SJCRH30 (cell line): ENCODE results near the gene CELF2. TPM values are rescaled to one million over a fixed set of nuclear protein-coding genes. Genes with fewer than 3 reads are reported as not detected.

Experiments used
- DNase-seq, 2 experiments: peaks; one replicate each; pipeline ENCODE4 v3.0.0-alpha.2; 2015 to 2020
- H3K27ac ChIP-seq: fragments of 250-450 bp; sonication (Bioruptor Pico); 2 replicates; pipeline ENCODE4 v1.5.1; 2020; ENCODE audit warnings: mild to moderate bottlenecking, moderate library complexity
- H3K27me3 ChIP-seq: fragments of 250-450 bp; sonication (Bioruptor Pico); 2 replicates; pipeline ENCODE4 v1.5.1; 2020; ENCODE audit warnings: mild to moderate bottlenecking, moderate library complexity
- H3K36me3 ChIP-seq: fragments of 250-450 bp; sonication (Bioruptor Pico); 2 replicates; pipeline ENCODE4 v1.5.1; 2020; ENCODE audit warnings: mild to moderate bottlenecking, moderate library complexity
- H3K4me1 ChIP-seq: fragments of 250-450 bp; sonication (Bioruptor Pico); 2 replicates; pipeline ENCODE4 v1.5.1; 2020; ENCODE audit warnings: mild to moderate bottlenecking, moderate library complexity
- H3K4me3 ChIP-seq: fragments of 250-450 bp; sonication (Bioruptor Pico); 2 replicates; pipeline ENCODE4 v1.5.1; 2020; ENCODE audit warnings: mild to moderate bottlenecking, moderate library complexity
- H3K9me3 ChIP-seq: fragments of 250-450 bp; sonication (Bioruptor Pico); replicated peaks from 2 replicates; pipeline ENCODE4 v1.5.1; 2020; ENCODE audit warnings: mild to moderate bottlenecking, moderate library complexity
- total RNA-seq: library from RNA; depleted of rRNA; stranded (reverse); fragments of >200 nt; shearing (Covaris generic); gene quantifications from 2 replicates; pipeline ENCODE4 v1.2.3, GENCODE V29; 2014

The CELF2 gene
- total RNA-seq, 1 experiment from 2014 or later, result 65.2 TPM

- H3K4me1 ChIP-seq, result peaks cover 54% of the 10 kb centered on the region
- H3K9me3 ChIP-seq, result no peaks in the 10 kb centered on the region
- no peaks in the 10 kb centered on the region for H3K36me3 ChIP-seq
- H3K27me3 ChIP-seq, result no peaks in the 10 kb centered on the region
- H3K27ac ChIP-seq, result peak overlapping the region; percentile 97
- H3K4me3 ChIP-seq, result no peak overlapping the region
- DNase-seq, result no peak
These were observed 5.7 kb upstream of the CELF2 start for GRCh38 chr10:11011984-11012383.

GRCh38 chr10:11012421-11013295, 5.0 kb upstream of the CELF2 start:
- Histone ChIP-seq H3K36me3 (no peaks in the 10 kb centered on the region), H3K9me3 (no peaks in the 10 kb centered on the region), H3K4me3 (peak overlapping the region; percentile 49), H3K27me3 (no peaks in the 10 kb centered on the region), H3K27ac (peak overlapping the region; percentile 97), H3K4me1 (peaks cover 55% of the 10 kb centered on the region)
- DNase-seq, result peak; percentile 97 to 99

GRCh38 chr10:11013836-11014235, 3.8 kb upstream of the CELF2 start:
- no peaks in the 10 kb centered on the region for H3K36me3 ChIP-seq
- no peak for DNase-seq
- H3K4me3 ChIP-seq, result peak overlapping the region; percentile 49
- H3K4me1 ChIP-seq, result peaks cover 55% of the 10 kb centered on the region
- no peaks in the 10 kb centered on the region for H3K9me3 ChIP-seq
- no peaks in the 10 kb centered on the region for H3K27me3 ChIP-seq
- H3K27ac ChIP-seq, result peak overlapping the region; percentile 97

- Histone ChIP-seq H3K36me3 (no peaks in the 10 kb centered on the region), H3K27ac (peak overlapping the region; percentile 97), H3K4me1 (peaks cover 46% of the 10 kb centered on the region), H3K4me3 (peak overlapping the region; percentile 49), H3K27me3 (no peaks in the 10 kb centered on the region), H3K9me3 (no peaks in the 10 kb centered on the region)
- no peak for DNase-seq
These were observed 2.8 kb upstream of the CELF2 start for GRCh38 chr10:11014671-11015445.

- no peaks in the 10 kb centered on the region for H3K9me3 ChIP-seq
- peak overlapping the region; percentile 97; the same call in 1 of the 2 replicates for H3K27ac ChIP-seq
- H3K4me1 ChIP-seq, result peaks cover 45% of the 10 kb centered on the region
- no peaks in the 10 kb centered on the region for H3K36me3 ChIP-seq
- DNase-seq, result no peak
- H3K4me3 ChIP-seq, result peak overlapping the region; percentile 49
- no peaks in the 10 kb centered on the region for H3K27me3 ChIP-seq
These were observed 2.2 kb upstream of the CELF2 start for GRCh38 chr10:11015446-11015934.

- Histone ChIP-seq H3K4me1 (peaks cover 44% of the 10 kb centered on the region), H3K4me3 (peak overlapping the region; percentile 67), H3K27me3 (no peaks in the 10 kb centered on the region), H3K27ac (peak overlapping the region; percentile 96), H3K36me3 (no peaks in the 10 kb centered on the region), H3K9me3 (no peaks in the 10 kb centered on the region)
- no peak for DNase-seq
These were observed 587 bp upstream of the CELF2 start for GRCh38 chr10:11017000-11017569.

GRCh38 chr10:11018432-11018841, 765 bp downstream of the CELF2 start:
- Histone ChIP-seq H3K4me1 (peaks cover 57% of the 10 kb centered on the region), H3K36me3 (0 out of 2 replicates have a peak, but pooled peaks cover 3% of the 10 kb centered on the region), H3K9me3 (no peaks in the 10 kb centered on the region), H3K27me3 (no peaks in the 10 kb centered on the region), H3K4me3 (peak overlapping the region; percentile 98), H3K27ac (peak overlapping the region; percentile 93)
- DNase-seq, result peak in 1 of 2 experiments; percentile 40

- peak overlapping the region; percentile 93 for H3K27ac ChIP-seq
- DNase-seq, result no peak
These were observed 1.4 kb downstream of the CELF2 start for GRCh38 chr10:11018855-11019631.

GRCh38 chr10:11019724-11020547, 2.3 kb downstream of the CELF2 start:
- Histone ChIP-seq H3K9me3 (no peaks in the 10 kb centered on the region), H3K4me1 (peaks cover 60% of the 10 kb centered on the region), H3K27me3 (no peaks in the 10 kb centered on the region), H3K27ac (peak overlapping the region; percentile 93), H3K4me3 (peak overlapping the region; percentile 98), H3K36me3 (peaks cover 8% of the 10 kb centered on the region)
- DNase-seq, result no peak

More at GRCh38 chr10:11018855-11019631, 1.4 kb downstream of the CELF2 start:
- 0 out of 2 replicates have a peak, but pooled peaks cover 3% of the 10 kb centered on the region for H3K36me3 ChIP-seq
- peaks cover 58% of the 10 kb centered on the region for H3K4me1 ChIP-seq
- peak overlapping the region; percentile 98 for H3K4me3 ChIP-seq
- no peaks in the 10 kb centered on the region for H3K27me3 ChIP-seq
- no peaks in the 10 kb centered on the region for H3K9me3 ChIP-seq

- DNase-seq, result no peak
- H3K9me3 ChIP-seq, result no peaks in the 10 kb centered on the region
- peak overlapping the region; percentile 98 for H3K4me3 ChIP-seq
- peaks cover 60% of the 10 kb centered on the region for H3K4me1 ChIP-seq
- no peaks in the 10 kb centered on the region for H3K27me3 ChIP-seq
- peaks cover 11% of the 10 kb centered on the region for H3K36me3 ChIP-seq
- peak overlapping the region; percentile 93 for H3K27ac ChIP-seq
These were observed 2.9 kb downstream of the CELF2 start for GRCh38 chr10:11020548-11020942.

- peaks cover 60% of the 10 kb centered on the region for H3K4me1 ChIP-seq
- no peak overlapping the region for H3K4me3 ChIP-seq
- H3K9me3 ChIP-seq, result no peaks in the 10 kb centered on the region
- peak in 1 of 2 experiments; percentile 54 for DNase-seq
- peak overlapping the region; percentile 93 for H3K27ac ChIP-seq
- H3K27me3 ChIP-seq, result no peaks in the 10 kb centered on the region
- peaks cover 12% of the 10 kb centered on the region for H3K36me3 ChIP-seq
These were observed 4.5 kb downstream of the CELF2 start for GRCh38 chr10:11022213-11022612.

GRCh38 chr10:11023009-11023953, 5.6 kb downstream of the CELF2 start:
- no peak for DNase-seq
- peak overlapping the region; percentile 93 for H3K27ac ChIP-seq
- no peak overlapping the region for H3K4me3 ChIP-seq
- H3K9me3 ChIP-seq, result no peaks in the 10 kb centered on the region
- H3K36me3 ChIP-seq, result peaks cover 14% of the 10 kb centered on the region
- no peaks in the 10 kb centered on the region for H3K27me3 ChIP-seq
- H3K4me1 ChIP-seq, result peaks cover 68% of the 10 kb centered on the region
